Mammary epithelial cell (primary cell): ENCODE results near the gene HLCS.

ENCODE experiments used
- CTCF ChIP-seq, 2 donors: IDR thresholded peaks in 1 of 2; conservative IDR thresholded peaks in 1 of 2; 2 replicates each; pipeline ENCODE4 v1.5.1; 2011 to 2012; ENCODE audit warnings: inconsistent platforms in 2 of 2, low read length in 2 of 2, mild to moderate bottlenecking in 2 of 2, control low read depth in 1 of 2, low read depth in 1 of 2; ENCODE audit not compliant: insufficient read depth in 1 of 2; ENCODE audit errors: extremely low read depth in 1 of 2
- EZH2 ChIP-seq: IDR thresholded peaks from 2 replicates; pipeline ENCODE4 v1.6.1; 2012; ENCODE audit warnings: low read length, inconsistent platforms, borderline replicate concordance

- no peak for TF ChIP-seq CTCF (conservative IDR thresholded peaks at IDR 0.05 in 1 of 2, IDR thresholded peaks at IDR 0.05 in 1 of 2; ENCODE audit: extremely low read depth in 1 of 2, insufficient read depth in 1 of 2, low read depth in 1 of 2, low read length in 2 of 2)
- TF ChIP-seq EZH2: no peak
These were observed 149.8 kb downstream of the HLCS start for GRCh38 chr21:36816561-36817130.
